Measurements from ENCODE around the gene STK32C.

The STK32C gene

DNA sequence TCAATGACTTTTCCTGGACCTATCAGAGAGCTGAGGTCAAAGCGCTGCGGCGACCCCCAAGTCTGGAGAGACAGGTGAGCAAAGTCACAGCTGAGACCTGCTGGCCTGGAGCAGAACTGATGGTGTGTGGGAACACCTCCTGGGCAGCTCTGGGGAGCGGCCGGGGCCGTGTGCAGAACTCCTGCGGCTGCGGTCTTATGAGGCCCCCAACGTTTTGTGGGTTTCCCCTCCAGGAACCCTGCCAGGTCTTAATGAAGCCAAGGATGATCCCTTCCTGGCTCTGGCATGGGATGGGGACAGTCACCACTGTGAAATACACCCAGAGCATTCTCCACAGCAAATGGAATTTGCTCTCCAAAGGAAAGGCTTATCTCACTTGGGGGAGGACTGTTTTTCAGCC lies 94.9 kb downstream of the STK32C start:
- DNase-seq (ENCODE audit: low read depth in 2 of 2), result no peak

DNA sequence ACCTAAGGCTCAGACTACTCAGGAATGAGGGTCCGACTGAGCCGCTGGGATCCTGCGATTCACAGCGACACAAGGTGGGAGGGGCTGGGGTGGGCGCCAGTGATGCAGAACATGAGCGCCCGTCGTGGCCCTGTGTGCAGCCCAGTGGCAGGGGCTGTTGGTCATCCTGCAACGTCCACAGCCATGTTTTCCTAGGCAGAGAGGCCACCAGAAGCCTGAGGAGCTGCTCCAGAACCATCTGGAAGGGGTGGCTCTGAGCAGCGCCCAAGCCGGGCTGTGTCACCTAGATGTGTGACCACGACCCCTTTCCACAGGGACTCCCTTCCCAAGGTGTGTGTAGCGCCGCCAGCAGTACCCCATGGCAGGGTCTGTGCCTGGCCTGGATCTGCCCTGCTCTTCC lies 96.5 kb downstream of the STK32C start:
- no peak for DNase-seq (ENCODE audit: low read depth in 2 of 2)

DNA sequence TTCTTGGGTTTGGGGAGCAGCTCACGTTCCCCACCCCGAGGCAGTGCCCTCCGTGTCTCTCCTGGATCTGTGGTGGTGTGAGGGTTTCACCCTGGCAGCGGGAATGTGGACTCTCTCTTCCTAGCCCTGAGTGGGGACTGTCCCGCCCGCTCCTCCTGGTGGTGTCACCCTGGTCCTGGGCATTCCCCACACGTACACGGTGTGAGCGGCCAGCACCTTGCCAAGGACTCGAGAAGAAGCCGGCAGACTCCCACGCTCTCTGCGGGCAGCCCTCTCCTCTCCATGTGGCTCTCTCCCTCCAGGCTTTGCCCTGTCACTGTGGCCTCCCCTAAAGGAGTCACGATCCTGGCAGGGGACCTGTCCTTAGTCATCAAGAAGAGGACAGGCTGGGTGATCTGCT lies 97.0 kb downstream of the STK32C start:
- DNase-seq (ENCODE audit: low read depth in 2 of 2), result no peak

DNA sequence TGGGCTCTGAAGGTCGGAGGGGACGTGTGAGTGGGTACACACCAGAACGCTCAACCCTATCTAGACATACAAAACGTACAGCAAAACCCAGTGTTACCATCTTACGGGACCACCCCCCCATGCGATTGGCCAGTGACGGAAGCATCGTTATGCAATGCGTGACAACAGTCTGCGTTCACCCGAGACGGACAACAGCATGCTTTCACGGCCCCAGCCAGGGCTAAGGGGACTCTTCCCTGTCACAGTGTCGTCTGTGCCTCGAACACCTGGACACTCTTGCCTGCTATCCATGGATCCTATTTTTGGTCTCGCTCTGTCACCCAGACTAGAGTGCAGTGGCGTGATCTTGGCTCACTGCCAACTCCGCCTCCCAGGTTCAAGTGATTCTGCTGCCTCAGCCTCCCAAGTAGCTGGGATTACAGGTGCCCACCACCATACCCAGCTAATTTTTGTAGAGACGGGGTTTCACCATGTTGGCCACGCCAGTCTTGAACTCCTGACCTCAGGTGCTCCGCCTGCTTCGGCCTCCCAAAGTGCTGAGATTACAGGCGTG lies 97.7 kb downstream of the STK32C start:
- no peak for DNase-seq (ENCODE audit: low read depth in 2 of 2)

DNA sequence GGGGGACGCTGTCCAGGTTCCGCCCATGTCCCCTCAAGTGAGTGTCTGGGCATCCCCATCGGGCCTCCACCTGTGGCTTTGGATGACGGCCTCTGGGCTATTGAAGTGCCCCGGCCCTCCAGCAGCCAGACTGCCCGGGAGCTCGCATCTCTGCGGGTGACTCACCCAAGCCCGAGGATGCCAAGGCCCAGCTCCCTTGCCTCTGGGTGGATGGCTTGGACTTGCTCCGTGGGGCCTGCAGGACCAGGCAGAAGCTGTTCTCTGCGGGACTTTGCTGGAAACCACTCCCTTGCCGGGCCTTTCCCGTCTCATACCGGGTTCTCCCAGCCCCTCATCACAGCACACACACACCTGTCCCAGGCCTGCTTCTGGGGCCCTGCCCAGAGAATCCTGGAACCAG lies 98.6 kb downstream of the STK32C start:
- DNase-seq (ENCODE audit: low read depth in 2 of 2), result no peak

DNA sequence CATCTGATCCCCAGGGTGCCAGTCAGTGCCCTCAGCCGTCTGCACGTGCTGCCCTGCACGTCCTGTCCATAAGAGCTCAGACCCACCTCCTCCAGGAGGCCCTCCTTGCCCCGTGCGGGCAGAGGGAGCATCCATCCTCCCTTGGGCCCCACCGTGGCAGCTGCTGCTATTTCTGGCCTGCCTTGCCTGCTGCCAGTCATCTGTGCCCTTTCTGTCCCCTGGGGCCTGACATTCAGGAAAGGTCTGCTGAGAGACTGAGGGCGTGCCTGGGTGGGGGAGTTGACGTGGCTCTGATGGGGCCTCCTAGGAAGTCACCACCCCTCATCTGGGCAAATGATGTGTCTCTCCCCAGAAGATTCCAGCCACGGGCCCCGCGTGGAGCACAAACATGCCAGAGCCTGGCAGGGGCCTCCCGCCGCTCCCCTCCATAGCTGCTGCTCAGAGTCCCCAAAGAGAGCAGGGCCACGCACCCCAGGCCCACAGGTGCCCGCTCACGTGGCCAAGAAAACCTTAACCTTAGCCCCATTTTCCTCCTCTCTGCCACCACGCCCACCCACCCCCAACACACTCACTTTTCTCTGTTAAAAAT lies 99.2 kb downstream of the STK32C start:
- no peak for DNase-seq (ENCODE audit: low read depth in 2 of 2)

DNA sequence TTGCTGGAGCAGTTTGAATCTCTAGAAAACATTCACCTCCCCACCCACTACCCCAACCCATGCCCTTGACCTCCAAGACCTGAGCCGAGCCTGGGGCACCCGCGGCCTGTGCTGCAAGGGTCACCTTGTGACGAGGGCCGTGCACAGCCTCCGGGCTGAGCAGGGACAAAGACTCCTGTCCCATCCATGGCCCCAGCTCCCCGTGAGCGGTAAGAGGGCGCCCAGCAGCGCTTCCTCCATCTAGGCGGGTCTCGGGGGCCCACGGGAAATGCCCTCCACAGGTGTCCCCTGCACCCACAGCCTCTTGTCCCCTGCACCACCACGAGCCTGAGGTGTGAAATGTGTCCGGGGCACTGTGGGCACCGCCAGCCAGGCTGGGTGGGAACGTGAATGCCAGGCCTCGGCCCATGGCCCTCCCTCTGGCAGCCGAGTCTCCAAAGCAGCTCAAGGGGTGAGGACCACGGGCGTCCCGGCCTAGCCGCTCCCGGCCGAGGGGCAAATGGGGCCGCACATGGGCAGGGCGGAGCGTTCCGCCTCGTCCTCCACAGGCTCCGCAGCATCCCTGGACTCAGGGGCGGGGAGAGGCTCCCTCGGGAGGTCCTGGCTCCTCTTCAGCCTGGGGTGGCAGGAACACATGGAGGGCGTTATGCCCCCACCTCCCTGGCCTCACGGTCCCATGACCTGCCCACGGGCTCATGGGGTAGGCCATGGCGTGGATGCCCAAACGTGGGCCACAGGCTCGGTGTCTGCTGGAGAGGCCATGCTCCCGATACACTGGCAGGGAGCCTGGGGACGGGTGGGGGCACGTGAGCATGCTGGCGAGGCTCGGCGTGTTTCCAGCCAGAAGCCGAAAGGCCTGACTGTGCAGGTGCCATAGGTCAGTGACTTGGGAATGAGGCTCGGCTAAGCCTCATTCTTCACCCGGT lies 100.0 kb downstream of the STK32C start:
- DNase-seq (ENCODE audit: low read depth in 2 of 2), result no peak

DNA sequence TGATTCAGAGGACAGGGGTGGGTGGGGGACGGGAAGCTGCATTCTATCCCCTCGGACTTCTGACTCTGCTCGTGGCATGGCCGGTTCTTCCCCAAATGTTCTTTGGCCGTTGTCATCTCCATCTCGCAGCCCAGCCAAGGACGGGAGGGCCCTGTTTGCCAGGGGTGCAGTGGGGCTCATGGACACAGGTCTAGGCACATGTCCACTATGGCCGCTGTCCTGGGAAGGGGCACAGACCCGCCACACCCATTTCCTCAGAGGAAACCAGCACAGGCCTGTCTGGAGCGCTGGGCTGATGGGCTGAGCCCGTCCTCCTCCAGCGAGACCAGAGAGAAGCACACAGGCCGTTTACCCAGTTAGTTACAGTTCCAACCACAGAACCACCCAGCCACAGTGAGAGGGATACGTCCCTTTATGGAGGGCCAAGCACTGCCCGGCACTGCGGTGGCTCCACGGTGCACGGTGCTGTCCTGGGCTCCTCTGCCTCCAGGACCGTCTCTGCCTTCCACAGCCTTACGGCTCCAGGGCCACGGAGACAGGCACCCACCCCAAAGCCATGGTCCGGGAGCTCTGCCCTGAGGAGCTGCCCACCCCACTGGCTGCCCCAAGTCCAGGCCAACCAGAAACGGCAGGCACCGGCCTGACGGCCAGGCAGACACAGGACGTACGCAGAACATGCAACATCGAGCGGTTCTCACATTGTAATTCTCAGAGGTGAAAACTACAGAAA lies 100.8 kb downstream of the STK32C start:
- no peak for DNase-seq (ENCODE audit: low read depth in 2 of 2)

DNA sequence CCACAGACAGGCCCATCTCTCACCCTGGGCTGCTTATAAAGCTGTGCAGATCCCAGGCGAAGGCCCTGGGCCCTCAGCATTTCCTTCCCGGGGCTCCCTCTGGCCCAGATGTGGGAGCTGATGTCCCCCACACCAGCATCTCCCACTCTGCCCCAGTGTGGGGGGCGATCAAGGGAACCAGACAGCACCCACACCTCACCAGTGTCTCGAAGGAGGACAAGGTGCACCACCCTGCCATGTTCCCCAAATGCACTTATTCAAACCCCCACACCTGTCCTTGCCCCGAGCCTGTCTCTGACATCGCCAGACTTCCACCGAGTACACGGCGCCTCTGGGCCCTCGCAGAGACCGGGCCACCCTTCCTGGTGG lies 101.4 kb downstream of the STK32C start:
- no peak for DNase-seq (ENCODE audit: low read depth in 2 of 2)

DNA sequence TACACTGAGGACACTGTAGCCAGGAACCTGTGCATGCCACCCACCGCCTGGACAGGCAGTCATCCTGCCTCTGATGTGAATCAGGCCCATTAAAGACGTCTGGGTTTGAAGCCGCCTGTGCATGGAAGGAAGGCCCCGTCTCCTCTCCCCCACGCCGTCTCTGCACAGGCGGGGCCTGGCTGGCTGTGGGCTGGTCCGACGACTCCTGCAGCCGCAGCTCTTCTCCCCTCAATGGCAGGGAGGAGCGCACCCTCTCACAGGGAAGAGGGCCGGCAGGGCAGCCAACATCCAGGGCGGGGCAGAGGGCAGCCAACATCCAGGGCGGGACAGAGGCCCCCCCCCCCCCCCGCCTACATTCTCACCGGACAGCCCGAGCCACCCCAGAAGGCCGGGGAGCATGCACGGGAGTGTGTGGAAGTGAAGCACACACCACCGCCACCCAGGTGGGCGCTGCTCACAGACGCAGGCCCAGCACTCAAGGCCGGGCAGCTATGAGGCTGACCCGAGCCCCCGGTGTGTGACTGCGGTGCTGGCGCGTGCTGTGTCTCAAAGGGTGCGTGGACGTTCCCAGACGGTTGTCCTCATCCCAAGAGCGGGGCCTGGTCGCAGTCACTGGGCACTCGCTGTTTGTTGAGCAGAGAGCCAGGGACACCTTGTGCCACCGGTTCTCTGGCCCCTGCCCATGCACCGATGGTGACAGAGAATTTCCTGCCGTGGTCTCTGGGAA lies 101.9 kb downstream of the STK32C start:
- DNase-seq (ENCODE audit: low read depth in 2 of 2), result no peak

DNA sequence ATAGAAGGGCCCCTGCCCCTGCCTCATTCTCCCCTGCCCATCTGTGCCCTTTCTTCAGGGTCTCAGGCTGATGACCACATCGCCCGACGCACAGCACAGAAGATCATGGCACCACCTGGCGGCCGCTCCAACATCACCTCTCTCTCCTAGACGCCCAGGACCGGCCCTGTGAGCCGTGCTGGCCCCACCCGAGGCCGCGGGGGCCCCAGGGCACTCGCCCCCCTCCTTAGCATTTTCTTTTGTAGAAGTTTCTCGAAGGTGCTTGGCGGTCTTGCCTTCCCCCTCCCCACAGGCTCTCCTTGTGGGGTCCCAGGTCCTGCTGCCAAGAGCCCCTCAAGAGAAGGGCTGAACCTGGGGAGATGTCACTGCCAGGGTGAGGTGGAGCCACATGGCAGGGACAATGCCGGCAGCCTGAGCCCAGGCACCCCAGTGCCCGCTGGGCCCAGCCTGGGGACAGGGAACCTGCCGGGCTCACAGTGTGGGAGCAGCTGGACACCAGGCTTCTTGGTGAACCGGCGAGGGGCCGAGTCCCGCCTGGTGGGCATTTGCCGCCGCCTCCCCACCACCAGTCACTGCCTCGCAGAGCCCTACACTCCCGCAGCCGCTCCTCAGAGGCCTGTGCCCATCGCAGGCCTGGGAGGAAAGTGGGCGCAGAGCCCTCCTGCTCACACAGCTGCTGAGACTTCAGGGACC lies 102.8 kb downstream of the STK32C start:
- no peak for DNase-seq (ENCODE audit: low read depth in 2 of 2)

DNA sequence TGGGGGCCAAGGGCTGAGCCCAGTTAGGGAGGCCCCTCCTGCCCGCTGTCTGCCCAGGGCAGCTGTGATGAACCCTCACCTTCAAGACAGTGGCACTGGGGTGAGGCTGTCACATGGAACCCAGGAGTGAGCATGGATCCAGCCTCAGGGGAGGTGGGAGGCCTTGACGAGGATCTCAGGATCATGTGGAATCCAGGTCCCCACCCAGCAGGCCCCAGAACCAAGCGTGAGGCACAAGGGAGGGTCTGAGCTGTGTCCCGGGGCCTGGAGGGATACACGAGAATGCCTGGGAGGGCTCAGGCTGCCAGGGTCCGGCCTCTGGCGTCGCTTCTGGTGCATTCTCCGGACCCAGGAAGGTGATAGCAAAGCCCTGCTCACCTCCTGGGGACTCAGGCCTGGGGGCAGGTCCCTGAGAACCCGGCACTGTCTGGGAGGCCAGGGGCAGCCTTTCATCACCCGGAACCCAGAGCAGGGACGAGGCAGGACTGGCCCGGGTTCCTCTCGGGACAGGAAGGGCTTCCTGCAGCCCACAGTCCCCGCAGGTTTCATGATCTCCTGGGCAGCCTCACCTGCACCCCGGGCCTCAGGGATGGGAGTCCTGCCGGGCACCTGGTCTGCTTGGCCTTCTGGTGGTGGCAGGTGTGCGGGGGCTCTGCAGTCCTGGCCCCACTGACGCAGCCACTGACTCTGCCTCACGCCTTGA lies 103.5 kb downstream of the STK32C start:
- DNase-seq (ENCODE audit: low read depth in 2 of 2), result no peak

DNA sequence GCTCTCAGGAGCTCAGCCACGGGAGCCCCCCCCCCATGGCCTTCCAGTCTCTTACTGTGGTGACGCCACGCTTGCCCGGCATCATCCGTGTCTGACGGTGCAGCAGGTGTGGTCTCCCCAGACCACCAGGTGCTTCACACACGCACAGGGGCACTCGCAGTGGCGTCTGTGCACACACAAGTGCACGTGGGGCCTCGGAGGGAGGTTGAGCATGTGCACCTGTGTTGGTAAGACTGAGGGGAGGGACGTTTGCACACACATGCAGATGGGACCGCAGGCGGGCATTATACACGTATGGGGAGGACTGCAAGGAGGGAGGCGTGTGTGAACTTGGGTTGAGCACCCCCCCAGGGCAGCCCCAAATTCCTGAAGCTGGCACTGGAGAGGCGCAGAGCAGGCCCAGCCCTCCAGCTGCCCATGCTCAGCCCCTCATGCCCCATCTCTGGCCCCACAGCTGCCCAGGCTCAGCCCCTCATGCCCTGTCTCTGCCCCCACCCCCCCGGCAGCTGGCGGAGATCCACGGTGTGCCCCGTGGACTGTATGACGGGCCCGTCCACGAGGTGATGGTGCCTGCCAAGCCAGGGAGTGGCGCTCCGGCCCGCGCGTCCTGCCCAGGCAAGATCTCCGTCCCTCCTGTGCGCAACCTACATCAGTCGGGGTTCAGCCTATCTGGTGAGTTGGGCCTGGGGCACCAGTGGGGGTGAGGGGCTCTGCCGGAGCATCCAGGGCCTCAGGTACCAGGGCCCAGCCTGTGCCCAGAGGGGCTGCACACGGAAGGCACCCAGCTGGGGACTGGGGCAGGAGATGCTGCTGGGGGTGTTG lies 104.3 kb downstream of the STK32C start:
- no peak for DNase-seq (ENCODE audit: low read depth in 2 of 2)

DNA sequence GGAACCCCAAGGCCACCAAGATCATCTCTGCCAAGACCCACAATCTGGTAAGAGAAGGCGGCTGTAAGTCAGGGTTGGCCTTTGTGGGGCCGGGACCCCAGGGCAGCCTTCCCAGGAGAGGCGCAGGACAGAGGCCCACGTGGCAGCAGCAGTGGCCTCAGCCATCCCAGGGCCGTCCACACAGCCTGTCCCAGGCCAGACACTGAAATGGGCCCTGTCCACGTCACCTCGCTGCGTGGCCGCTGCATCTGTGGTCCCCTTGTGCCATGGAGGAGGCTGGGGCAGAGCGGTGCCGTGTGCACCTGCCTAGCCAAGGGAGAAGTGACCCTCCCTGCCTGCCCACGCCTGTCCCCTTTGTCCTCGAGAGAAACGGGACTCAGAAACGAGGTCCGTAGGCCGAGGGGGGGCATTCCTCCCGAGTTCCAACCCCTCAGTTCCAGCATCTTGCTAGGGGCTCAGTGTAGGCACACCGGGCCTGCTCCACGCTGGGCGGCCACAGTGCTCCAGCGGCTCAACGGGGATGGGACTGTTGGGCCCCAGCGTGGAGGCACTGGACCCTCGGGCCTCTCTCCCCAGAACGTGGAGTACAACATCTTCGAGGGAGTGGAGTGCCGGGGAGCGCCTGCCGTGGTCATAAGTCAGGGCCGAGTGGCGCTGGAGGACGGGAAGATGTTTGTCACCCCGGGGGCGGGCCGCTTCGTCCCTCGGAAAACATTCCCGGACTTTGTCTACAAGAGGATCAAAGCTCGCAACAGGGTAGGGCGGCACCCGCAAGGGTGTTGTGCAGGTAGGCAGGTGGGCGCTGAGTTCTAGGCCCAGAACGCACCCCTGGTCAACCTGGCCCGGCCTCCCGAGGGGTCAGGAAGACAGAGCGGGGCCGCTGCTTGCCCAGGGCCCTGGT lies 105.4 kb downstream of the STK32C start:
- DNase-seq (ENCODE audit: low read depth in 2 of 2), result no peak

DNA sequence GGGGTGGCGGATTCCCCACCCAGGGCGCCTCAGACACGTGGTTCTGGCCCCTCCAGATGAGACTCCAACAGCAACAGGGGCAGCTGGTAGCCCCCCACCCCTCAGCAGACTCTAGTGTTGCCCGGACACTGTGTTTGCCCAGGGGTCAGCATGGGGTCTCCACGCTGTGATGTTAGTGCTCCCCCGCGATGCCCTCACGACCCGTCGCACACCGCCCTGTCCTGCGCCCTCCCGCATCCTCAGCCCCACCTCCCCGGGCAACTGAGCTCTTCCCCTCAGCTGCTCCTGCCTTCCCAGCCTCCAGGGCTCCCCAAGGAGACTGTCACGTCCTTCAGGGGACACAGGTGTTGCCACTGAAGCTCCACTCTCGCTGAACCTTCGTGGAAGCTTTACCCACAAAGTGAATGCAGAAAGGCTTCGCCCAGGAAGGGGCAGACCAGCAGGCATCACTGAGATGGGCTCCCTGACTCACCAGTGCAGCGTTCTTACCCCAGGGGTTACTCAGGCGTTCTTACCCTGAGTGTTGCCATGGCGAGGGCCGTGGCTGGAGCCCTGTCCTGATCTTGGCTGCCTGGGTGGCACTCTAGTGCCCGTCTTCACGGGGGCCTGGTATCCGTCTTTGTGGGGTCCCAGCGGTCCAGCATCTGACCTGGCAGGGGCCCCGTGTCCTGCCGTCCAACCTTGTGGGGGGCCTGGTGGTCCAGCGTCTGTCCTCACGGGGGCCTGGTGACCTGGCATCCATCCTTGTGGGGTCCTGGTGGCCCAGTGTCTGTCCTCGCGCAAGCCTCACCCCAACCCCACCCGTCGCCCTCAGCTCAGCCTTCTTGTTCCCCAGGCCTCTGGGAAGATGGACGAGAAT lies 106.4 kb downstream of the STK32C start:
- DNase-seq (ENCODE audit: low read depth in 2 of 2), result no peak

DNA sequence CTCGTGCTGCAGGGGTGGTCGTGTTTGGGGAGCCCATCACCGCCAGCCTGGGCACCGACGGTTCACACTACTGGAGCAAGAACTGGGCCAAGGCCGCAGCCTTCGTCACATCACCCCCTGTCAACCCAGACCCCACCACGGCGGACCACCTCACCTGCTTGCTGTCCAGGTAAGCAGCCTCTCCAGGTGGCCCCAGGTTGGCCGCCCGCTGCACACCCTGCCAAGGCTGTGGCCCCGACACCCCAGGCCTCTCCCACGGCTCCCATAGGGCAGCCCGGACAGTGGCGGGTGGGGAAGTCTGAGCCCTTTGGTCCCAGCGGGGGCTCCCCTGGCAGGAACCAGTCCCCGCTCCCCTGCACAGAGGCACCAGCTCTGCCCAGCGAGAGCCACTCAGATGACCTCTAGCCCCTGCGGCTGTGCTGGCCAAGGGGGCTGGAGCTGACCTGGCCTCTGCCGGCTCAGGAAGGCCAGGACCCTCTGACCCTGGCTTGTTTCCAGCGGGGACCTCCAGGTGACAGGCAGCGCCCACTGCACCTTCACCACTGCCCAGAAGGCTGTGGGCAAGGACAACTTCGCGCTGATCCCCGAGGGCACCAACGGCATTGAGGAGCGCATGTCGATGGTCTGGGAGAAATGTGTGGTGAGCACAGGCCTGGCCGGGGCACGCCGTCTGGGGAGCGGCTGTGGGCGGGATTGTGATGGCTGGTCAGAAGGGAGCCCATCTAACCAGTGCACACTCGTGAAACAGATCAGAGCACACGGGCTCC lies 107.2 kb downstream of the STK32C start:
- DNase-seq (ENCODE audit: low read depth in 2 of 2), result no peak

DNA sequence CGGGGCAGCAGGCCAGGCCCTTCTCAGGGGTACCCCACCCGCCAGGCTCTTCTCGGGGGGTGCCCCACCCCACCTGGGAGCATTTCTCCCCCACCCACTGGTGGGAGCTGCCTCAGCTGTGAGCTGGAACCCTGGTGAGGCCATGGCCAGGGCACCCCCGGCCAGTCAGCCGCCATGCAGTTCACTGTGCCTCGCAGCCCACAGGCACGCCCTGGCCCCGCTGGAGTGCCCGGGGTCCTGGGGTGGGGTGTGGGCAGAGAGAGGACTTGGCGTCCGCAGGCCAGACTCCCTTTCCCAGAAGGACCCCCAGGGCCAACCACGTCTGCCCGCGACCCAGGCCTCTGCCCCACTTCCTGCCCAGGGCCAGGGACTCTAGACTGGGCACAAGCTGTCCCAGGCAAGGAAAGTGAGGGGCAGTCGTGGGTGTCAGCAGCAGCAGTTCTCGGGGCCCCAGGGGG lies 107.9 kb downstream of the STK32C start:
- DNase-seq (ENCODE audit: low read depth in 2 of 2), result no peak

All from stimulated activated CD8-positive, alpha-beta memory T cell treated with anti-CD3 and anti-CD28 coated beads, Interleukin-7, amount 100 ng/mL, for 4 hours (primary cell).